ENCODE measurements around the gene TMEM255B. TPM values are rescaled to one million over a fixed set of nuclear protein-coding genes. Genes with fewer than 3 reads are reported as not detected.

Gene TMEM255B
- total RNA-seq, 2 experiments from 2014 or later: 1.4 to 1.6 TPM

GRCh38 chr13:113863524-113864272 lies 104.7 kb downstream of the TMEM255B start, which contains the start of gene GAS6:
TSS of gene GAS6 (minus strand) at chr13:113864076. CDS start at chr13:113863920, 156 bp downstream.
- Mint-ChIP-seq H3K4me1 (peaks cover 4% of the 10 kb centered on the region), H3K27me3 (peaks cover 56% of the 10 kb centered on the region), H3K9me3 (peaks cover 9% of the 10 kb centered on the region), H3K27ac (no peak within 1 kb of the TSS), H3K36me3 (no peaks in the 10 kb centered on the region), H3K4me3 (peak within 1 kb of the TSS; percentile 50)
- ATAC-seq (ENCODE audit: low read depth) (peak; percentile 49), DNase-seq (peak; percentile 48)
- POLR2A ChIA-PET: no interaction called here

DNA sequence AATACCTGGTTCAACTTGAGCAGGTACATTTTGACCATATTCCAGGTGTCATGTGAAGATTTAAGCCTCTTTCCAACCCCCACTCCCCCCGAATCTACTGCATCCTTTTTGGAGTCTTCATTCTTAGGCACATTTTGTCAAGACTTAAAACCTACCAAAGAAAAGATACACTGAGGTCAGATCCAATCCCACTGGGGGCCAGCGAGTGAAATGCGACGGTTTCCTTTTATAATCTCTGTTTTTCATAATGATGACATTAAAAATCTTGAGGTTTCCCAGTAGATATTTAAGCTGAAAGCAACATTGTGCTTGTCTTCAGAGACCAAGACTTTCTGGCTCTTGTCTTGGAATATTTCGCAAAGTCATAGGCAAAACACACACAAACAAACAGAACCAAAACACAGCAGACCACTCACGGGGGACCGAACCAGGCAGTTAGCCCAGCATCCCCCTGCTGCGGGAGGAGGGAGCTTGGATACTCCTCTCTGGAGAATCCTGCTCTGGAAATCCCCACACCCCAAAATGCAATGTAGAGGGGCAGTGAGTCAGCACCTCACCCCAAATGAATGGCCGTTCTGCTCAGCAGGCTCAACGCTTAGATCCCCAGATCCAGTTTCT lies 105.4 kb downstream of the TMEM255B start:
- Mint-ChIP-seq H3K27me3 (peaks cover 63% of the 10 kb centered on the region), H3K4me3 (peak overlapping the region; percentile 44), H3K9me3 (peaks cover 2% of the 10 kb centered on the region), H3K27ac (no peak overlapping the region), H3K36me3 (no peaks in the 10 kb centered on the region), H3K4me1 (peaks cover 4% of the 10 kb centered on the region)
- POLR2A ChIA-PET: no interaction called here
- ATAC-seq (ENCODE audit: low read depth) (no peak), DNase-seq (no peak)

DNA sequence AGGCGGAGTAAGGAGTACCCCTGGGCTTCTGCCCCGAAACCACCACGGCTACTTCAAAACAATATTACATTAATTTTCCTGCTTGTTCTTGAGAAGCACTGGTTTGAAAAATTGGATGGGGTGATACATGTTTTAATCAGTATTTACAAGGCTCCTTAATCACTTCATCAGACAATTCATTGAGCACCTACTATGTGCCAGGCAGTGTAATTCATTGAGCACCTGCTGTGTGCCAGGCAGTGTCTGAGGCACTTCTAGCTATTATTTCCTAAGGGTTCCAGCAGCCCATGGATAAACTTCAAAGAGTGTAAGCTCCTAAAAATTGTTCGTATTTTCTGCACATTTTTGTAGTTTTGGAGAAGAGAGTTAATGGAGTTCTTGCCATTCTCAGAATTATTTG lies 106.4 kb downstream of the TMEM255B start:
- Mint-ChIP-seq H3K9me3 (no peaks in the 10 kb centered on the region), H3K4me1 (peaks cover 4% of the 10 kb centered on the region), H3K36me3 (no peaks in the 10 kb centered on the region), H3K4me3 (no peak overlapping the region), H3K27ac (no peak overlapping the region), H3K27me3 (peaks cover 69% of the 10 kb centered on the region)
- ATAC-seq (ENCODE audit: low read depth): no peak
- DNase-seq: no peak
- POLR2A ChIA-PET: no interaction called here

Other genes starting within 250 kb of the TMEM255B start
- 100 to 1,000 TPM; 103 to 117 TPM for gene TFDP1, start 174.5 kb upstream of the TMEM255B start, total RNA-seq
- not detected for gene ATP4B, start 101.0 kb upstream of the TMEM255B start, total RNA-seq
- not detected for gene GRK1, start 92.0 kb upstream of the TMEM255B start, total RNA-seq
- gene GAS6, start 104.8 kb downstream of the TMEM255B start, total RNA-seq: 1 to 10 TPM; 2.1 to 2.6 TPM
- 1 to 10 TPM; 4.0 to 4.9 TPM for gene C13orf46, start 214.8 kb downstream of the TMEM255B start, total RNA-seq

All from activated naive CD8-positive, alpha-beta T cell treated with anti-CD3 and anti-CD28 coated beads, Interleukin-2, amount 10 ng/mL, durations not matched to agents 7 days and 5 days (primary cell).